ENCODE data around the gene THG1L.

GRCh38 chr5:157748760-157749461, 17.7 kb downstream of the THG1L start:
- TF ChIP-seq, protein P1, sequence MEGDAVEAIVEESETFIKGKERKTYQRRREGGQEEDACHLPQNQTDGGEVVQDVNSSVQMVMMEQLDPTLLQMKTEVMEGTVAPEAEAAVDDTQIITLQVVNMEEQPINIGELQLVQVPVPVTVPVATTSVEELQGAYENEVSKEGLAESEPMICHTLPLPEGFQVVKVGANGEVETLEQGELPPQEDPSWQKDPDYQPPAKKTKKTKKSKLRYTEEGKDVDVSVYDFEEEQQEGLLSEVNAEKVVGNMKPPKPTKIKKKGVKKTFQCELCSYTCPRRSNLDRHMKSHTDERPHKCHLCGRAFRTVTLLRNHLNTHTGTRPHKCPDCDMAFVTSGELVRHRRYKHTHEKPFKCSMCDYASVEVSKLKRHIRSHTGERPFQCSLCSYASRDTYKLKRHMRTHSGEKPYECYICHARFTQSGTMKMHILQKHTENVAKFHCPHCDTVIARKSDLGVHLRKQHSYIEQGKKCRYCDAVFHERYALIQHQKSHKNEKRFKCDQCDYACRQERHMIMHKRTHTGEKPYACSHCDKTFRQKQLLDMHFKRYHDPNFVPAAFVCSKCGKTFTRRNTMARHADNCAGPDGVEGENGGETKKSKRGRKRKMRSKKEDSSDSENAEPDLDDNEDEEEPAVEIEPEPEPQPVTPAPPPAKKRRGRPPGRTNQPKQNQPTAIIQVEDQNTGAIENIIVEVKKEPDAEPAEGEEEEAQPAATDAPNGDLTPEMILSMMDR (IDR thresholded peaks at IDR 0.05), result no peak
- no peak for TF ChIP-seq POLR2A (IDR thresholded peaks at IDR 0.05)

Measured in testis (tissue), 2 donors.